SU-DHL-6 (cell line): ENCODE results near the gene HYCC1.

Experiments used
- H2AFZ ChIP-seq: fragments of 200-600 bp; sonication (generic); 2 replicates; pipeline ENCODE4 v1.6.1; 2014; ENCODE audit warnings: low read depth, mild to moderate bottlenecking, moderate library complexity, mixed read lengths, antibody characterized with exemption, low read length; ENCODE audit not compliant: severe bottlenecking
- H3F3A ChIP-seq: fragments of 200-600 bp; shearing (Covaris generic); 2 replicates; pipeline ENCODE4 v1.6.0; 2016; ENCODE audit warnings: antibody characterized with exemption, mild to moderate bottlenecking; ENCODE audit not compliant: insufficient read depth
- H3K27ac ChIP-seq: fragments of 200-600 bp; sonication (generic); 2 replicates; pipeline ENCODE4 v1.5.1; 2016; ENCODE audit warnings: low read depth, mild to moderate bottlenecking, low read length, moderate library complexity, mixed read lengths
- H3K27me3 ChIP-seq: fragments of 200-600 bp; sonication (generic), shearing (Covaris generic); 2 replicates; pipeline ENCODE4 v1.6.0; 2014; ENCODE audit warnings: mild to moderate bottlenecking, low read length
- H3K36me3 ChIP-seq: fragments of 200-600 bp; sonication (generic); 2 replicates; pipeline ENCODE4 v1.6.1; 2014; ENCODE audit warnings: mild to moderate bottlenecking, low read length, mixed read lengths
- H3K4me2 ChIP-seq: fragments of 300-600, 200-600 bp; shearing (Covaris generic), sonication (generic); 2 replicates; pipeline ENCODE4 v1.6.0; 2014; ENCODE audit warnings: low read length, low read depth, mild to moderate bottlenecking; ENCODE audit not compliant: poor library complexity, severe bottlenecking
- H3K4me3 ChIP-seq: fragments of 200-600 bp; sonication (generic); 2 replicates; pipeline ENCODE4 v1.5.1; 2014; ENCODE audit warnings: antibody characterized with exemption, low read length, mild to moderate bottlenecking, mixed read lengths; ENCODE audit not compliant: insufficient read depth, poor library complexity, severe bottlenecking
- H3K79me2 ChIP-seq: fragments of 200-600 bp; sonication (generic); 2 replicates; pipeline ENCODE4 v1.6.1; 2014; ENCODE audit warnings: mild to moderate bottlenecking, low read length, moderate library complexity; ENCODE audit not compliant: insufficient read depth
- H3K9ac ChIP-seq: fragments of 200-600 bp; sonication (generic); 2 replicates; pipeline ENCODE4 v1.7.0; 2014; ENCODE audit warnings: mild to moderate bottlenecking, low read length
- H3K9me2 ChIP-seq: fragments of 200-600 bp; sonication (generic); replicated peaks from 2 replicates; pipeline ENCODE4 v1.6.1; 2014; ENCODE audit warnings: low read length; ENCODE audit not compliant: insufficient read depth
- H3K9me3 ChIP-seq: fragments of 200-600 bp; sonication (generic); 2 replicates; pipeline ENCODE4 v1.6.1; 2014; ENCODE audit warnings: low read length, mixed read lengths; ENCODE audit not compliant: insufficient read depth
- H4K20me1 ChIP-seq: fragments of 200-600 bp; sonication (generic); 2 replicates; pipeline ENCODE4 v1.6.1; 2014; ENCODE audit warnings: low read depth, mild to moderate bottlenecking, antibody characterized with exemption, low read length, moderate library complexity, mixed read lengths
- EZH2phosphoT487 ChIP-seq: fragments of 200-600 bp; sonication (generic), shearing (Covaris generic); conservative IDR thresholded peaks from 2 replicates; pipeline ENCODE4 v1.6.1; 2018; ENCODE audit warnings: mild to moderate bottlenecking, antibody characterized with exemption, low read length, moderate library complexity, mixed read lengths
- TF ChIP-seq, protein P1 (sequence below): fragments of 200-600 bp; sonication (generic); IDR thresholded peaks from one replicate; pipeline ENCODE4 v1.5.1; 2017; ENCODE audit warnings: antibody characterized with exemption, mild to moderate bottlenecking, low read length, moderate library complexity; ENCODE audit not compliant: insufficient read depth, poor library complexity, severe bottlenecking

HYCC1 gene

DNA sequence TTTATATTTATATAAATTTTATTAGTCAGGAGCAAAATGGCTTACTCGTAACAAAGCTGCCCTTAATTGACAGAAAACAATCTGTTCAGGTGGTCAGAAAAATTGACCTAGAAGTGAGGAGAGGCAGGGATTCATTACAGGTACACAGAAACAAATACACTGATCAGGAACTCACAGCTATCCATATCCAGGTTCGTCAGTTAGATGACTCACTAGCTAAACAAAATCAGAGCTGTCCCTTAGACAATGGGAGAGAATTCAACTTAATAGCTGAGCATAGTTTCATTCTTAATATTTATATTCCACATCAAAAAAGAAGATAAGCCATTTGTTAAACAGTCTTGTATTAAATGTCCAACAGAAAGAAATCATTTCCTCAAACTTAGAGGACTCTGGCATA lies 41.7 kb downstream of the HYCC1 start:
- Histone ChIP-seq H3K9me2 (no peaks in the 10 kb centered on the region), H3K4me3 (no peak overlapping the region), H3F3A (no peaks in the 10 kb centered on the region), H4K20me1 (no peaks in the 10 kb centered on the region), H2AFZ (no peak overlapping the region), H3K9me3 (no peaks in the 10 kb centered on the region), H3K36me3 (peaks cover 18% of the 10 kb centered on the region; the same call in 1 of the 2 replicates), H3K4me2 (no peak overlapping the region), H3K27me3 (no peaks in the 10 kb centered on the region), H3K27ac (no peak overlapping the region), H3K9ac (no peak overlapping the region), H3K79me2 (no peaks in the 10 kb centered on the region)
- TF ChIP-seq EZH2phosphoT487: no peak
- TF ChIP-seq, protein P1, sequence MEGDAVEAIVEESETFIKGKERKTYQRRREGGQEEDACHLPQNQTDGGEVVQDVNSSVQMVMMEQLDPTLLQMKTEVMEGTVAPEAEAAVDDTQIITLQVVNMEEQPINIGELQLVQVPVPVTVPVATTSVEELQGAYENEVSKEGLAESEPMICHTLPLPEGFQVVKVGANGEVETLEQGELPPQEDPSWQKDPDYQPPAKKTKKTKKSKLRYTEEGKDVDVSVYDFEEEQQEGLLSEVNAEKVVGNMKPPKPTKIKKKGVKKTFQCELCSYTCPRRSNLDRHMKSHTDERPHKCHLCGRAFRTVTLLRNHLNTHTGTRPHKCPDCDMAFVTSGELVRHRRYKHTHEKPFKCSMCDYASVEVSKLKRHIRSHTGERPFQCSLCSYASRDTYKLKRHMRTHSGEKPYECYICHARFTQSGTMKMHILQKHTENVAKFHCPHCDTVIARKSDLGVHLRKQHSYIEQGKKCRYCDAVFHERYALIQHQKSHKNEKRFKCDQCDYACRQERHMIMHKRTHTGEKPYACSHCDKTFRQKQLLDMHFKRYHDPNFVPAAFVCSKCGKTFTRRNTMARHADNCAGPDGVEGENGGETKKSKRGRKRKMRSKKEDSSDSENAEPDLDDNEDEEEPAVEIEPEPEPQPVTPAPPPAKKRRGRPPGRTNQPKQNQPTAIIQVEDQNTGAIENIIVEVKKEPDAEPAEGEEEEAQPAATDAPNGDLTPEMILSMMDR: no peak

GRCh38 chr7:22969010-22969431 lies 44.9 kb downstream of the HYCC1 start:
- TF ChIP-seq EZH2phosphoT487: no peak
- TF ChIP-seq, protein P1: no peak
- no peak overlapping the region for H3K4me2 ChIP-seq
- no peaks in the 10 kb centered on the region for H3K9me2 ChIP-seq
- H3K4me3 ChIP-seq: no peak overlapping the region
- peaks cover under 1% of the 10 kb centered on the region; the same call in 1 of the 2 replicates for H3K36me3 ChIP-seq
- H3F3A ChIP-seq: no peaks in the 10 kb centered on the region
- no peak overlapping the region for H2AFZ ChIP-seq
- H3K27me3 ChIP-seq: no peaks in the 10 kb centered on the region
- H3K9ac ChIP-seq: no peak overlapping the region
- no peaks in the 10 kb centered on the region for H3K79me2 ChIP-seq
- no peak overlapping the region for H3K27ac ChIP-seq
- H4K20me1 ChIP-seq: no peaks in the 10 kb centered on the region; the same call in 1 of the 2 replicates
- H3K9me3 ChIP-seq: no peaks in the 10 kb centered on the region
